Kasumi-1 (cell line): Measurements from ENCODE around the gene SLC35E2B.
"Not testable (repeated sequence)": the region's sequence is repeated elsewhere in the genome, so short reads cannot be mapped to it uniquely, and the experiment has no call there.

Source experiments
- DNase-seq, 2 experiments: peaks; one replicate each; lab custom pipeline; 2025; lab: John Stamatoyannopoulos, UW

The SLC35E2B gene

GRCh38 chr1:1638528-1638927, 54.1 kb downstream of the SLC35E2B start:
- not testable (repeated sequence) for DNase-seq

- not testable (repeated sequence) for DNase-seq
Measured at GRCh38 chr1:1637479-1637875, 55.1 kb downstream of the SLC35E2B start.

GRCh38 chr1:1636621-1637478, 55.7 kb downstream of the SLC35E2B start:
- not testable (repeated sequence) for DNase-seq

GRCh38 chr1:1634613-1635012, 58.0 kb downstream of the SLC35E2B start:
- DNase-seq, result not testable (repeated sequence)

GRCh38 chr1:1633409-1633808, 59.2 kb downstream of the SLC35E2B start:
- DNase-seq, result not testable (repeated sequence)

GRCh38 chr1:1631782-1632420, 60.7 kb downstream of the SLC35E2B start, which contains the start of gene MMP23B:
MMP23B (plus strand) TSS chr1:1632173; CDS start chr1:1632219, 46 bp downstream.
- DNase-seq, result no peak

- DNase-seq, result no peak
Measured at GRCh38 chr1:1630965-1631781, 61.4 kb downstream of the SLC35E2B start.

GRCh38 chr1:1630191-1630964, 62.2 kb downstream of the SLC35E2B start:
- no peak for DNase-seq

- no peak for DNase-seq
Measured at GRCh38 chr1:1629430-1630190, 63.0 kb downstream of the SLC35E2B start.

- DNase-seq, result no peak
Measured at GRCh38 chr1:1628754-1629429, 63.7 kb downstream of the SLC35E2B start.

GRCh38 chr1:1627829-1628753, 64.5 kb downstream of the SLC35E2B start:
- DNase-seq, result no peak

- DNase-seq, result no peak
Measured at GRCh38 chr1:1627261-1627828, 65.2 kb downstream of the SLC35E2B start.

GRCh38 chr1:1626207-1627141, 66.1 kb downstream of the SLC35E2B start:
- DNase-seq, result no peak

GRCh38 chr1:1625824-1626206, 66.8 kb downstream of the SLC35E2B start:
- DNase-seq, result no peak

GRCh38 chr1:1625404-1625775, 67.2 kb downstream of the SLC35E2B start:
- no peak for DNase-seq

- no peak for DNase-seq
Measured at GRCh38 chr1:1624443-1625403, 67.9 kb downstream of the SLC35E2B start.
